Femur (tissue), 1 donor: Measurements from ENCODE around the gene CRHR2.
"Not testable (repeated sequence)": the region's sequence is repeated elsewhere in the genome, so short reads cannot be mapped to it uniquely, and the experiment has no call there.

Experiments used
- DNase-seq: peaks from one replicate; pipeline ENCODE4 v3.0.0-alpha.2; 2017

Gene CRHR2

GRCh38 chr7:30652698-30653641 is 29.3 kb downstream of the CRHR2 start:
- DNase-seq: no peak

GRCh38 chr7:30652132-30652531 is 30.1 kb downstream of the CRHR2 start:
- no peak for DNase-seq

GRCh38 chr7:30650421-30650808 is 31.8 kb downstream of the CRHR2 start:
- DNase-seq: no peak

- no peak for DNase-seq
Observed at GRCh38 chr7:30649717-30650420, 32.4 kb downstream of the CRHR2 start.

GRCh38 chr7:30648744-30649540 is 33.3 kb downstream of the CRHR2 start:
- DNase-seq: no peak

GRCh38 chr7:30647589-30648364 is 34.5 kb downstream of the CRHR2 start:
- no peak for DNase-seq

- DNase-seq: no peak
Observed at GRCh38 chr7:30646154-30646553, 36.1 kb downstream of the CRHR2 start.

- DNase-seq: no peak
Observed at GRCh38 chr7:30645661-30646060, 36.6 kb downstream of the CRHR2 start.

- no peak for DNase-seq
Observed at GRCh38 chr7:30644286-30644955, 37.8 kb downstream of the CRHR2 start.

- DNase-seq: no peak
Observed at GRCh38 chr7:30642789-30643188, 39.5 kb downstream of the CRHR2 start.

GRCh38 chr7:30642322-30642721 is 39.9 kb downstream of the CRHR2 start:
- DNase-seq: not testable (repeated sequence)

GRCh38 chr7:30635798-30636197 is 46.5 kb downstream of the CRHR2 start:
- DNase-seq: no peak

GRCh38 chr7:30634634-30635201 is 47.5 kb downstream of the CRHR2 start:
- no peak for DNase-seq

GRCh38 chr7:30634193-30634626 is 48.0 kb downstream of the CRHR2 start:
- DNase-seq: no peak

- DNase-seq: no peak
Observed at GRCh38 chr7:30633223-30633622, 49.0 kb downstream of the CRHR2 start.

- no peak for DNase-seq
Observed at GRCh38 chr7:30630986-30631385, 51.3 kb downstream of the CRHR2 start.

GRCh38 chr7:30627026-30627425 is 55.2 kb downstream of the CRHR2 start:
- no peak for DNase-seq

GRCh38 chr7:30625283-30625682 is 57.0 kb downstream of the CRHR2 start:
- DNase-seq: no peak

GRCh38 chr7:30618961-30619360 is 63.3 kb downstream of the CRHR2 start:
- DNase-seq: no peak

- no peak for DNase-seq
Observed at GRCh38 chr7:30618080-30618676, 64.1 kb downstream of the CRHR2 start.

GRCh38 chr7:30617359-30617758 is 64.9 kb downstream of the CRHR2 start:
- no peak for DNase-seq
